ENCODE measurements around the gene DUSP15.

The DUSP15 gene

GRCh38 chr20:31897541-31897940 lies 27.2 kb upstream of the DUSP15 start:
- H3K4me3 ChIP-seq (ENCODE audit: low read depth, low read length) = no peak overlapping the region
- H3K36me3 ChIP-seq = no peaks in the 10 kb centered on the region
- no peak for TF ChIP-seq CTCF (IDR thresholded peaks at IDR 0.05; ENCODE audit: low read depth, low read length)

GRCh38 chr20:31896049-31896448 lies 25.7 kb upstream of the DUSP15 start:
- TF ChIP-seq CTCF (IDR thresholded peaks at IDR 0.05; ENCODE audit: low read depth, low read length) = no peak
- Histone ChIP-seq H3K9me3 (ENCODE audit: severe bottlenecking) (peaks cover 2% of the 10 kb centered on the region), H3K4me3 (ENCODE audit: low read depth, low read length) (no peak overlapping the region), H3K36me3 (no peaks in the 10 kb centered on the region), H3K27ac (no peak overlapping the region), H3K27me3 (ENCODE audit: insufficient read depth, low read depth, severe bottlenecking) (no peaks in the 10 kb centered on the region)
- DNase-seq = no peak

More at GRCh38 chr20:31897541-31897940, 27.2 kb upstream of the DUSP15 start:
- no peak for DNase-seq
- H3K27ac ChIP-seq = no peak overlapping the region
- H3K9me3 ChIP-seq (ENCODE audit: severe bottlenecking) = peaks cover 2% of the 10 kb centered on the region
- H3K27me3 ChIP-seq (ENCODE audit: insufficient read depth, low read depth, severe bottlenecking) = no peaks in the 10 kb centered on the region

- no peak for TF ChIP-seq CTCF (IDR thresholded peaks at IDR 0.05; ENCODE audit: low read depth, low read length)
- no peak for DNase-seq
- no peak overlapping the region for H3K27ac ChIP-seq
These were observed 24.8 kb upstream of the DUSP15 start for GRCh38 chr20:31894980-31895675.

DNA sequence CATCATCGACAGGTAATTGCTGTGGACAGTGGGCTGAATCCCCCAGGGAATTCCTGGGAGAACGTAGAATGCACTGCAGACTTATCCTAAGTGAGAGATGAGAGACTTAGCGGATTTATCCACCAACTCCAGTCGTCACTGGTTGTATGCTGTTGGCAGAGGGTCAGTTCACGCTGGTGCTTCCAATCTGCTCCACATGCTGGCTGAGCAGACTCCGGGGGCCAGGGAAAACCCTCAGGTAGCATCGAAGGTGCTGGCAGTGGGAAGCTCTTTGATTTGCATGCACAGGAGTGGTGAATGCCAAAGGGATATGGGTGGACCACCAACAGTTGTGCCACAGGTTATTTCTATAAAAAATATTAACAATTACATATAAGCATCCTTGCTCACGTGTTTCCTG lies 20.3 kb upstream of the DUSP15 start:
- no peaks in the 10 kb centered on the region for H3K27me3 ChIP-seq (ENCODE audit: insufficient read depth, low read depth, severe bottlenecking)
- TF ChIP-seq CTCF (IDR thresholded peaks at IDR 0.05; ENCODE audit: low read depth, low read length) = no peak
- H3K27ac ChIP-seq = no peak overlapping the region
- peak; percentile 35 for DNase-seq
- H3K36me3 ChIP-seq = no peaks in the 10 kb centered on the region
- peaks cover 8% of the 10 kb centered on the region for H3K9me3 ChIP-seq (ENCODE audit: severe bottlenecking)
- H3K4me3 ChIP-seq (ENCODE audit: low read depth, low read length) = no peak overlapping the region

More at GRCh38 chr20:31894980-31895675, 24.8 kb upstream of the DUSP15 start:
- Histone ChIP-seq H3K9me3 (ENCODE audit: severe bottlenecking) (peaks cover 2% of the 10 kb centered on the region), H3K4me3 (ENCODE audit: low read depth, low read length) (no peak overlapping the region), H3K36me3 (no peaks in the 10 kb centered on the region), H3K27me3 (ENCODE audit: insufficient read depth, low read depth, severe bottlenecking) (no peaks in the 10 kb centered on the region)

DNA sequence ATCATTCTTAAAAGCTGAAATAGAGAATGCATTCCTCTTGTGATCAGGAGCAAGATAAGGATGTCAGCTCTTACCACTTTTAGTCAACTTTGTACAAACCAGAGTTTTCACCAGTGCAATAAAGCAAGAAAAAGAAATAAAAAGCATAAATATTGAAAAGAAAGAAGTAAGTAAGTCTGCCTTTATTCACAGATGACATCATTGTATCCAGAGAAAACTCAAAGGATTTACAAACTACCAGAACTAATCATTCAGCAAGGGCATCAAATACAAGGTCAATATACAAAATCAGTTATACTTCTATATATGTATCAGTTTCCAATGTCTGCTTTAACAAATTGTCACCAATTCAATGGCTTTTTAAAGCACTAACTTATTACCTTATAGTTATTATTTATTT lies 13.5 kb upstream of the DUSP15 start:
- TF ChIP-seq CTCF (IDR thresholded peaks at IDR 0.05; ENCODE audit: low read depth, low read length) = no peak
- H3K27ac ChIP-seq = no peak overlapping the region
- H3K36me3 ChIP-seq = no peaks in the 10 kb centered on the region
- H3K4me3 ChIP-seq (ENCODE audit: low read depth, low read length) = no peak overlapping the region
- no peak for DNase-seq
- H3K9me3 ChIP-seq (ENCODE audit: severe bottlenecking) = peaks cover 6% of the 10 kb centered on the region
- H3K27me3 ChIP-seq (ENCODE audit: insufficient read depth, low read depth, severe bottlenecking) = no peaks in the 10 kb centered on the region

DNA sequence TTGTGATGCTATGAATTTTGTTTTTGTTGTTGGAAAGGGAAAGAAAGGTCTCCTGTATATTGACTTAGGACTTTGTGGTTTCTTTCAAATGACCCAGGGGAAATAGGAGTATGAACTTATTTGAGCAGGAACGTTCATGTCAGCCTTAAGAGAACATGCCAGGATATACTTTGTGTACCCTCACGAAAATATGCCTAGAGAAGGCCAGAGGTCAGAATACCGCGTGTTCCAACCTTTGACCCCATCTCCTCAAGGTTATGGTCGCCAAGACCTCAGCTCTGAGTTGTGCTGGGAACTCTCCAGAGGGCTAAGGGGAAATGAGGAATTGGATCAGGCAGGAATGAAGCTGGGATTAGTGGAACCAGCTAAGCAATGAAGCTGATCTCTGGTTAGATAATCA lies 11.6 kb upstream of the DUSP15 start:
- DNase-seq = no peak
- Histone ChIP-seq H3K36me3 (peaks cover 2% of the 10 kb centered on the region; the same call in 1 of the 2 replicates), H3K9me3 (ENCODE audit: severe bottlenecking) (peaks cover 2% of the 10 kb centered on the region), H3K27me3 (ENCODE audit: insufficient read depth, low read depth, severe bottlenecking) (no peaks in the 10 kb centered on the region), H3K4me3 (ENCODE audit: low read depth, low read length) (no peak overlapping the region), H3K27ac (no peak overlapping the region)
- TF ChIP-seq CTCF (IDR thresholded peaks at IDR 0.05; ENCODE audit: low read depth, low read length) = no peak
